Activated CD4-positive, alpha-beta T cell treated with anti-CD3 and anti-CD28 coated beads, Interleukin-2, amount 50 U/mL, for 16 hours (primary cell): ENCODE results near the gene STRN3.
"Not testable (repeated sequence)": the region's sequence is repeated elsewhere in the genome, so short reads cannot be mapped to it uniquely, and the experiment has no call there.

Experiments
- DNase-seq: peaks from one replicate; pipeline ENCODE4 v3.0.0-alpha.2; 2020

STRN3 gene

DNA sequence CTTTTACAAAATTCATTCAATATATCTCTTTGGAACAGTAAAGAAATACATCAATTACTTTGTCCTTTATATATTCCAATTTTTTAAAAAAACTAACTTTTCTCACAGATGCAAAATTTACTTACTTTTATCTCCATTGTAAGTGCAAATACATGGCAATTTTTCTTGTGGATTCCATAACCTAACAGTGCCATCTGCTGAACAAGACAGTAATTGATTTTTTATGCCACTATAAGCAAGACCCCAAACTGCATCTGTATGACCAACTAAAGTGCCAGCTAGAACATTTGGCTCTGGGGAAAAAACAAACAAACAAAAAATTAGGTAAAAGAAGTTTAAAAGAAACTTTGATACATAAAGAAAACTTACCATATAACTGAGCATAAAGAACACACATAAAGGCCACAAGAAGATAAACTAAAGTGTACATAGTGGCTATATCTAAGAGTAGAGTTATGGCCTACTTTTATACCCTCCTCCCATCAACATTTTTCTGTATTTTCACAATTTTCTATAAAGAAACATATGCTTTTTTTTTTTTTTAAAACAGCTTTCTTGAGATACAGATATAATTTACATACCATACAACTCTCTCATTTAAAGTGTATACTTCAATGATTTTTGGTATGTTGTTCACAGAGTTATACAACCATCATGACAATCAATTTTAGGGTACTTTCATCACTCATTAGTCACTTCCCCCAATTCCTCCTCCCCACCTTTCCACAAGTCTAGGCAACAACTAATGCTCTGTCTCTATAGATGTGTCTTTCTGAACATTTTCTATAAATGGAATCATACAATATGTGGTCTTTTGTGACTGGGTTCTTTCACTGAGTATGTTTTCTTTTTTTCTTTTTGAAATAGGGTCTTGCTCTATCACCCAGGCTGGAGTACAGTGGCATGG is 119.2 kb downstream of the STRN3 start:
- peak; percentile 12 for DNase-seq

- no peak for DNase-seq
Measured at GRCh38 chr14:30903285-30904124, 122.7 kb downstream of the STRN3 start.

GRCh38 chr14:30897121-30897520 is 129.1 kb downstream of the STRN3 start:
- DNase-seq: not testable (repeated sequence)

- no peak for DNase-seq
Measured at GRCh38 chr14:30896435-30896834, 129.7 kb downstream of the STRN3 start.

DNA sequence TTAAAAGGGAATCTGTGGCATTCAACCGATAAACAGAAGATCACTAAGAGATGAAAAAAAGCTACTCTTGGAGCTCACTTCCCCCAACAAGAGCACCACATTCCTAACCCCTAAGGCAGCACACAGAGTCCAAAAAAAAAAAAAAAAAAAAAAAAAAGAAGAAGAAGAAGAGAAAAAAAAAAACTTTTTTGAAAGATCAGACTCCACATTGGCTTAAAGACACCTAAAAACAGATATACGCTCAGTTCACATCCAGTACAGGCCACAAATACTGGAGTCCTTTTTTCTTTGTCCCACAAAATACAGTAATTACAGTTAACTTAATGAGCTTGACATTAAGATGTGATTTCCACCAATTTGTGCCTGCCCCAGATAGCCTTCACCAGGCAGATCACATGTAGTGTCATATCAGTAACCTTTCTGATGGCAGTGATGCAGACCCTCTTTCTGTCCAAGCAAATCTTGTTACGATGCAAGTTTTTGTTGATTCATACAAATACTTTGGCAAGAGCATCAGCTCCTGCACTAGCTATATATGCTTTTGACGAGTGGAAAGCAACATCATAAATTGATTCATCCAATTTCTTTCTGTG is 131.2 kb downstream of the STRN3 start:
- DNase-seq: no peak

DNA sequence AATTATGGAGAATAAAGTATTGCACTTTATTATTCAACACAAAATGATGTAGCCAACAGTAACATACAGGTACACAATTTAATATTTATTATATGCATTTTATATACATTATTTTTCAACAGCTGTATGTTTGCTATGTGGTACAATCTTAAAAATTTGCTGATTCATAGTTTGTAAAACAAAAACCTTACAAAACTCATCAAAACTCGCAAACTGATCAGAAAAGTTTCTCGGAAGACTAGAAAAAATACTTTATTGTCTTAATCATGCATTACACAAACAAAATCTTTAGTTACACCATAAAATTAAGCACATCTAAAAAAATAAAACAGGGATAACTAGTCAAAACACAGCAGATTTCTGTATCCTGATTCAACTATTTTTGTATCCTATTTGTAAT is 132.4 kb downstream of the STRN3 start:
- DNase-seq: no peak

DNA sequence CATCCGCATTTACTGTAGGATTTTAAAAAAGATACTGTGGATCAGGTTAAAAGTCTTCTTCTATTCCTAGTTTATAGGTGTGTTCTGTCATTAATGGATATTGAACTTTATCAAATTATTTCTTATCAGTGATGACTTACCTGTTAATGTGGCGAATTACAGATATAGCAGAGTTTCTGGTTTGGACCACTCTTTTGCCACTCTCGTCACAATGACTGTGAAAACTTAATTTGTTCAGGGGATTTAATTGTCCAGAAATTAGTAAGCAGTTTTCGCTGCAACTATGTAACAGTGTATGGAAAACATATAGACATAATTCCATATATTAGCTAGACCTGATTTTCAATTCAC is 137.0 kb downstream of the STRN3 start:
- no peak for DNase-seq

DNA sequence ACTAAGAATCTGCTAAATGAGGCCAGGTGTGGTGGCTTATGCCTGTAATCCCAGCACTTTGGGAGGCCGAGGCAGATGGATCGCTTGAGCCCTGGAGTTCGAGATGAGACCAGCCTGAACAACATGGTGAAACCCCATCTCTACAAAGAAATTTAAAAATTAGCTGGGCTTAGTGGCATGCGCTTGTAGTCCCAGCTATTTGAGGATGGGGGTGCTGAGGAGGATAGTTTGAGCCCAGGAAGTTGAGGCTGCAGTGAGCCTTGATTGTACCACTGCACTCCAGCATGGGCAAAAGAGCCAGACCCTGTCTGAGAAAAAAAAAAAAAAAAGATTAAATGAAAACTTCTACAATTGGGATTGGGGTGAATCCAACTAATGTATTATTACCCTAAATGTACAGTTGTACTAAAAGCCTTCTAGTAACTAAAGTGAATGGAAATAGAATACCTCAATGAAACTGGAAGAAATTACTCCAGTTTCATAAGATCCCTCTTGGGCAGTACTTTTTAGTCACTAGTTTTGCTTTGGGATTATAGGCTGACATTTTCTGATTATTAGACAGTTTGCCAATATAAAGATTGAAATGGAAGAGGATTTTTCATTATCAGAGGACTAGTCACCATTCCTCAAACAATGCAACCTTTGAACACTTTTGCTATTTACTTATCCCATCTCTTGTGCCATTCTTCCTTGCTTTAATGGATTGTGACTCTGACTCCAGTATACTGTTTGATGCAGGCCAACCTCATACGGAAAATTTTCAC is 137.5 kb downstream of the STRN3 start:
- no peak for DNase-seq

- DNase-seq: no peak
Measured at GRCh38 chr14:30885840-30886740, 140.1 kb downstream of the STRN3 start.

GRCh38 chr14:30884901-30885300 is 141.3 kb downstream of the STRN3 start:
- no peak for DNase-seq

DNA sequence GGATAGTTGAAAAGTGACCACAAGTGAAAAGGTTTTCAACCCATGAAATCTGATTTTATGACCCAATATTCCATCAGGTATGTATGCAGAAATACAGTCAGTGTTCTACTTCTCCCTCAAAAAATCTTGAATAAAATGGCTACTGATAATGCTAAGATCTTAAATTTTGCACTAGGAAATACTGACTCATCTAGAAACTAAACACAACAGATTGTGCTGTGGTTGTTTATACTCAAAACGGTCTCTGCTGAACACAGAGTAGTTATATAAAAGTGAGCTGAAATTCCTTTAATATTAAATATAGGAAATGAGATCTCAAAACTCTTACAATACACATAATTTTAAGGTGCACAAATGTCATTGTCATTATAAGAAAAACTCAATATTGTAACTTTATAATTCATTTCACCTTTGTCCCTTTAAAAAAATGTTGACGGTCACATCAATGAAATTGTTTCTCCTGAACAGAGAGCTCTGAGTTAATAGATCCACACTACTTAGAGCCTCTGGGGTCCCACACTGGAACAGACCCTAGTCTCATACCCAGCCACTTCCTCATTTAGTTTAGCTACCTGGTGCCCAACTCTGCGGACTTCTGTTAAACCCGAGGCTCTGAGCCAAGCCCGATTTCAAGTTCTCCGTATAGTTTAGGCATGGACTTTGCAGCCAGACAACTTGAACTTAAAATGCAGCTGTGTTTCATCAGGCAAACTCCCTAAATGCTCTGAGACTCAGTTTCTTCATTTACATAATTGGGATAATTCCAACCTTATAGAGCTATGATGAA is 142.5 kb downstream of the STRN3 start:
- DNase-seq: peak; percentile 46

GRCh38 chr14:30882431-30882830 is 143.7 kb downstream of the STRN3 start:
- no peak for DNase-seq

DNA sequence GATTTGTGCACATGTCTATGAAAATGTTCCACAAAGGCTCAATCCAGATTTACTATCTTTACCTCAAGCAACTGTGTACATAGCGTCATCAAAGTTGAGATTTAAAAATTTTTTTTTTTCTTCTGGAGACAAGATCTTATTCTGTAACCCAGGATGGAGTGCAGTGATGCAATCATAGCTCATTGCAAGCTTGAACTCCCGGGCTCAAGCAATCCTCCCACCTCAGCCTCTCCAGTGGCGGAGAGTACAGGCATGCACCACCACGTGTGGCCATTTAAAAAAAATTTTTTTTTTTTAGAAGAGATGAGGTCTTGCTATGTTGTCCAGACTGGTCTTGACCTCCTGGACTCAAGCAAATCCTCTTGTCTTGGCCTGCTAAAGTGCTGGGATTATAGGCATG is 149.5 kb downstream of the STRN3 start:
- DNase-seq: no peak

- no peak for DNase-seq
Measured at GRCh38 chr14:30875788-30876053, 150.5 kb downstream of the STRN3 start.

DNA sequence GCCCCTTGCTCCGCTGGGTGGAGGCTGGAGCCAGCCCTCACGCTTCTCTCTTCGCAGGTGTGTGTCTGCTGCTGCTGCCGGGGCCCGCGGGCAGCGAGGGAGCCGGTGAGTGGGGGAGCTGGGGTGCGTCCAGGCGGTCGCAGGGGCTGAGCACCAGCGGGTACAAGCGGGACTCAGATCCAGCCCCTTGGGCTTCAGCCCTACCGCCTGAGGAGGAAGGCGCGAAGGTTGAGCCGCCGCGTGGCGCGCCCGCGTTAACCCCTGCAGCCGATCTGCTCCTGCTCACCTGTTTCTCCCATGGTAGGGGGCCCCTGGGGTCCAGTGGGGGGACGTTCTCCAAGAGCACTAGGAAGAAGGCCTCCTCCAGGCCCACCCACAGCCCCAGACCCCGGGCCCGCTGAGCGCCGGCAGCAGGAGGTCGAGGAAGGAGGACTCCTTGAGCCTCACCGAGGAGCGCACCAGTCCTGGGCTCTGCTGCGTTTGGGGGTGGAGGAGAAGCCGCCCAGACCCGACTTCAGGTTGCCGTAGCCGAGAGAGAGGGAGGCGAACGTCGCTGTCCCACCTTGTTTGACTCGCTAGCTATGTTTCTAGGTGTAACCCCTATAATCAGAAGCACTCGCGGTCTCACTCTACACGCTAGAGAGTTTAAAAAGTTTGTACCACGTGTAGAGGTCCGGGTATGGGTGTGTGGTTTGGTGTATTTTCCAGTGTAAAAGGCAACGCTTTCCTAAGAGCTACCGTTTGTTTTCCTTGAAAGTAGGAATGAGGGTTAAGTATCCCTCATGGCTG is 151.0 kb downstream of the STRN3 start:
- no peak for DNase-seq

- peak; percentile 11 for DNase-seq
Measured at GRCh38 chr14:30874120-30874998, 151.8 kb downstream of the STRN3 start, which contains the start of gene COCH. Gene COCH (plus strand): TSS chr14:30874559. CDS start chr14:30874939, 380 bp downstream.

- no peak for DNase-seq
Measured at GRCh38 chr14:30873308-30874119, 152.7 kb downstream of the STRN3 start.

- DNase-seq: no peak
Measured at GRCh38 chr14:30872602-30873001, 153.6 kb downstream of the STRN3 start.
